GM18520 (cell line): ENCODE measurements around the gene HS6ST1.

Experiments used
- ATAC-seq: cut with Tn5 transposase; IDR thresholded peaks from one replicate; pipeline ENCODE4 v1.9.1; 2021; ENCODE audit not compliant: unreplicated experiment

Gene HS6ST1

GRCh38 chr2:128284037-128284441 is 34.6 kb downstream of the HS6ST1 start:
- no peak for ATAC-seq

DNA sequence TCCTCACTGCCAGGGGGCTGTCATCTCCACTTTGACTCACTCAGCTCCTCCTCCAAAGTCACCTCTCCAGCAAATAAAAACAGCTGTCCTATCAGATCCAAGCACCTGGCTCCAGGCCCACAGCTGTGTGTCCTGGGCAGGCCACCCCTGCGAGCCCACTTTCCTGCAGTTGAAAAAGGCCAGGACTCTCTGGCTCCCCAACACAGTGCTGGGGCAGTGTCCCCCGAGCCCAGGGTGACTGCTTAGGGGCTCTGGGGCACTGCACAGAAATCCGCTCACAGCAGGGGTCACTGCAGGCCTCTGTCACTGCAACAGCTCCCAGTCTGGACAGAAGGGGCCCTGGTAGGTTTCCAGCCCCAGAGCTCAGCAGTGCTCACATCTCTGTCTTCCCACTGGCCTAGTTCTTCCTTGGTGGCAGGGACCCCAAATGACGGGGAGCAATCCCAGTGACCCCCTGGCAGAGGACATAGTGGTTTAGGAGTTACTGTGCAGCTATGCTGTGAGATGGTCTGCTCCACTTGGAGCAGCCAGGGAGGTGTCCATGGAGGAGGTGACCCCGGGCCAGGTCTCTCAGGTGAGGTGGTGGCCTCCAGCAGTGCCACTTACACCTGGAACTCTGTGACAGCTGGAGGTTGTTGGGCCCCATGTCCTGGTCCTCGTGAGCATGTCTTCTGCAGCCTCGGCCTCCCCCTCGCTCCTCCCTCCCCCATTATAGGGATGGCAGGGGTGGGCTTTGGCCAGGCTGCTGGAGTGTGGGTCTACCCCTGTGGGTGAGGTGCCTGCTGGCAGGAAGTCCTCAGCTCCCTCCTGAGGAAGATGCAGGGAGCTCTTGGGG is 35.5 kb downstream of the HS6ST1 start:
- ATAC-seq, result no peak

DNA sequence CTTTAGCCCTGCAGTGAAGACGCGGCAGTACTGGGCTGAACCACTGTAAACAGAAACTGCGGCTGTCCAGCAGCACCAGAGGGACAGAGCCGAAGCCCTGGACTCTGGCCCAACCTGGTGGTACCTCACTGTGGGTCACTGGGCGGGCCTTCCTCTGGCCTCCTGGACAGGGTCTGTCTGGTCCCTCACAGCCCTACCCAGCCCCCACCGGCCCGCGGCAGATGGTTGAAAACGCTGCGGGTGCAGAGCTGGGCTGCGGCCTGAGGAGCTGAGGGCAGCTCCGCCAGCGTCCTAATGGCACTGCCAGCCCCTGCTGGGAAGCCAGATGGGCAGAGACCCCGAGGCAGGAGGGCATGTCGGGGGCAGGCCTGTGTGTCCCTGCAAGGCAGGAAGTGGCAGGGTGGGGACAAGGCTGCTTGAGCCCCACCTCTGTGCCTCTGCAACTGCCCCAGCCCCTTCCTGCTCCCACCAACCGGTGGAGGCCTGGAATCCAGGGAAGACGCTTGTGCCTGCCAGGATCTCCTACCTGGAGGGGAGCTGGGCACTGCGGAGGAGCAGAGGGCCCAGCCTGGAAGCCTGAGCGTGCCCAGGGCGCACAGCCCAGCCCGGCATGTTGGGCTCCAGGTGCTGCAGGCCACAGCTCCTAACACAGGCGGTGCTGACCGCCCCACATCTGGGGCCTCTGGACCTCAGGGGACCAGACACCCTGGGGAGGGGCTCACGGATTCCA is 36.3 kb downstream of the HS6ST1 start:
- no peak for ATAC-seq

- no peak for ATAC-seq
These were observed 36.8 kb downstream of the HS6ST1 start for GRCh38 chr2:128281852-128282245.

GRCh38 chr2:128280901-128281321 is 37.8 kb downstream of the HS6ST1 start:
- no peak for ATAC-seq

GRCh38 chr2:128280158-128280871 is 38.4 kb downstream of the HS6ST1 start:
- no peak for ATAC-seq

DNA sequence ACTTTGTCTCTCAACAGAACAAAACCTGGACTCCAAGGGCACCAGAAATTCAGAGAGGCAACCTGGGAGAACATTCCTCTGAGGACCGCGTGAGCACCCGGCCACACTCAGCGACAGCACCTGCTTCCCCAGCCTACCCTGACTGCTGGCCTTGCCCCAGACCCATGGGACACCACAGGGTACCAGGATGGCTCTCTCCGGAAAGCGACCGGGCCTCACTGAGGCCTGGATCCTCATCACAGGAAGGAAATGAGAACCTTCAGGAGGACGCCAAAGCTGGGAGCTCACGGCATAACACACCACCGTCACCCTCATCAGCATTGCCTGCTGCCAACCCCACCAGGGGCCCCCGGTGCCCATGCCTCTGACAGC is 38.9 kb downstream of the HS6ST1 start:
- no peak for ATAC-seq

- ATAC-seq, result no peak
These were observed 39.7 kb downstream of the HS6ST1 start for GRCh38 chr2:128279009-128279408.

DNA sequence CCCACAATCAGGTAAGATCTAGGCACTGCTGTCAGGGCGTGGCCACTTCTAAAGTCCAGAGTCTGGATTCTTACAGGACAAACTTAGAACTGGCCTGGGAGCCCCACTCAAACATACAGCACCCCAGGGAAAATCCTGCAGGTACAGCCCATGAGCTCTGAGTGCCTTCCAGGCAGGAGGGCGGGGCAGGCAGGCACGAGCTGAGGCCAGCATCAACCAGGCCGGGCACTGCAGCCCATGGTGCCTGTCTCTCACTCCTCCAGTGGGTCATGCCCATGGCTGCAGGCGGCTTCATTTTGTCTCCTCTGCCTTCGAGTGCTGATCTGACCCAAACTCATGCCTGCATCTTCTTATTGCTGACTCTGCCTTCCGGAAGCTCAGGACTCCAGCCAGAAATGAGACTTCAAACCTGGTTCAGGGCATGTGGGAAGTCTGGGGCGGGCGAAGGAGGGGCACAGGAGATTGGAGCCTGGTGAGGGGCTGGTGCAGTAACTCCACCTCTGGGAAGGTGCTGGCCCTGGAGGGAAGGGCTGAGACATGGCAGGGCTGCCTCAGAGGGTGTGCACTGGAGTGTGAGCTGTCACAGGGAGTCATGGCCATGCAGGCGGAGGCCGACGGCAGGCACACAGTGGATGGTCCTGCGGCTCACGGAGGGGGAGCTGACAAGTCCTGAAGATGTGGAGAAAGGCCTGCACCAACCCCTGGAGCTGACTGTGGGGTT is 40.5 kb downstream of the HS6ST1 start:
- ATAC-seq, result no peak

DNA sequence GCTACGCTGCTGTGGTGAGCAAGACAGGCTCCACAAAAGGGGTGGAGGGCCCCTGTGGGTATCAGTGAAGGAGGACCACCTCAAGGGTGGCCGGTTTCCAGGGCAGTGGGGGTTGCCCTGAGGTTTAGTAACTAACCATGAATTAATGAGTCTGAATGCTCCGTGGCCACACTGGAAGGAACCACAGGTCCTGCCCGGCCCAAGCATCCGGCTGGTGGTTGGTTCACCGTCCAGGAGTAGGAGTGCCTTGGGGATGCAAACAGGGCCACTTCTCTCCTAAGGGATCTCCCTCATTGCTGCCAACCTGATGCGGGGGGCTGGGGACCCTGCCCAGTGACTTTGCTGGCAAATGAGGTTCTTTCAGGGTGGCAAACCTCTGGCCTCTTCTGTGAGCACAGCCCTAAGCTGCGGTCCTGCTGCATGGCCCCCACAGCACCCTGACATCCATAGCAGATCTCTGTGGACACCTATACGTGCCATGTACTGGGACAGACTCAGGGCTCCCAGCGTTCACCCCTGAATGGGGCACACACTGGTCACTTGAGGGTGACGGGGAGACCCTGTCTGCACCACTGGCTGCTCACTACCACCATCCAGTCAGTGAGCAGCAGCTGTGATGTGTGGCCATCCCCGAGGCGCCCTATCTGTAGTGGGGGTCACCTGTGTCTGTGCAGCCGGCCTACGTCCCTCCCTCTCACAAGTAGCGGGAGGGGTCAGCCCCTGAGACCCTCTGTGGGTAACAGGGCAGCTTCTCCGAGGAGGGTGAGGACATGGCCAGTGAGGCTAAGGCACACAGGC is 41.6 kb downstream of the HS6ST1 start:
- no peak for ATAC-seq

GRCh38 chr2:128275498-128276045 is 43.1 kb downstream of the HS6ST1 start:
- ATAC-seq, result no peak

GRCh38 chr2:128274218-128274617 is 44.5 kb downstream of the HS6ST1 start:
- ATAC-seq, result no peak

DNA sequence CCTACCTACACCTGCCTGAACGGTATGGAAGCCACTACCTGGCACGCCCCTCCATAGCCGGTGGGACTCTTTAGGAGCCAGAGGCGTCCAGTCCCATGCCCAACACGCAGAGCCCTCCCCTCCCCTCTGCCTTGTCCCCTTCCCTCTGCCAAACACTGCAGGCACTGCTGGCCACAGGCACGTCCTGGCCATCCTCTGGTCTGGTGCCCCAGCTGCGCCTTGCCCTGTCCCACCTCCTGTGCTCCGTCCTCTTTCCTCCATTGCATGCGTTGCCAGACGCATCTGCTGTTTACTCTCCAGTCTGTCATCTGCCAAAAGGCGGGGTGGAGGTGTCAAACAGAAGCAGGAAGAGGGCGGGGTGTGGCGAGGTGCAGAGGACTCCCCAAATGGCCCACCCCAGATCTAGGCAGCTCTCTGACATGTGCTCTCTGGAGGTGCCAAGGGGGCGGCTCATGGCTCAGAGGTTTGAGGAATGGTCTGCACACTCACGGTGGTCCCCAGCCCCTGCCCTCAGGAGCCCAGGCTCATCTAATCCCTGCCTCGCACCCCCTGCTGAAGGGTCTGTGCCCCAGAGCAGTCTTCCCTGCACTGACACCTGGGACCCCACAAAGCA is 45.1 kb downstream of the HS6ST1 start:
- ATAC-seq, result no peak

- no peak for ATAC-seq
These were observed 45.8 kb downstream of the HS6ST1 start for GRCh38 chr2:128272601-128273468.

GRCh38 chr2:128271911-128272600 is 46.6 kb downstream of the HS6ST1 start:
- no peak for ATAC-seq

DNA sequence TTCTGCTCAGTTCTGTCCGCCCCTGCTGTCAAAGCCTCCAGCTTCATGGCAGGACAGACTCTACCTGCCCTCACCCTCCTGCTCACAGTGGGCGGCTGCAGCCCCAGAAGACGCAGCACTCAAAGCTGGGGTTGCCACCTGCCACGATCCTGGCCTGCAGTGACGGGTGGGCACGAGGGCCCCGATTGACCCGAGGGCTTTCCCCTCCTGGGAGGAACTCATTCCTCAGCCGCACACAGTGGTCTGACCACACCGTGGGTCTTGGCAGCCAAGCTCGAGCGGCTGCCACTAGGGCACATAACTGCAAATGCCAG is 47.1 kb downstream of the HS6ST1 start:
- no peak for ATAC-seq

DNA sequence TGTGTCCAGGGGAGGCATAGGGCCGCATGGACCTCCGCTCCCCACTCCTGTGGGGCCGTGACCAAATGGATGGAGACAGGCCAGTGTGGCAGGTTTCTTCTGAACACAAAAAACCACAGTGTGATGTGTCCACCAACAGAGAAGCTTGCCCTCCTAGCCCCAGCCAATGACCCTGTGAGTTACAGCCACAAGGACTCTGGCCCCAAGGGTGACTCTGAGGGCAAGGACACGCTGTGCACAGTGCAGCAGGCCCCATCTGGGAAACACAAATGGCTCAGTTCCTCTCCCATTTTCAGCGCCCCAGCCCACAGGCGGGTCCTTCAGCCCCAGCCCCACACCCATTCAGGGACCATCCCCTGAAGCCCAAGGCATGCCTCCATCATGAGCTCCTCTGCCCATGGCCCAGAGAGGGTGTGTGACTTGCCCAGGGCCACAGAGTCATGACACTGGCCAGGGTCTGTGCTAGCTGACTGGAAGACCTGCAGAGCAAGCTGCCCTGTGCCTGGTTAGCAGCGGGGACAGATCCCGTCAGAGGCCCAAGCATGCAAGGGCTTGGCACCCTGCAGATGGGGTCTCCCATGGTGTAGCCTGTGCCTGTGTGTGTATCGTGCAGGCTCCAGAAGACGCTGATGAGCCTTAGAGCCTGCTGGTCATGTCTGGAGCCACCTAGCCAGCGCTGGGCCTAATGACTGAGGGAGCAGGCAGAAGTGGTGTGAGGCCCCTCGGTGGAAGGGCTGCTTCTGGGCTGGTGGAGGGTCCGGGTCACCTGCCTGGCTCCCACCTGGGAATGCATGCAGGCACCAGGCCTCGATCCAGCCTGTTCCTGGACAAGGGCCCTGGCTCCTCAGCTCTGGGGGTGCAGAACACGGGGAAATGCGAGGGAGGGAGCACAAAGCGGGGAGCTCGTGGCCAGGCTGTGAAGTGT is 47.7 kb downstream of the HS6ST1 start:
- ATAC-seq, result no peak
